ENCODE measurements around the gene GDF15. TPM values are rescaled to one million over a fixed set of nuclear protein-coding genes. Genes with fewer than 3 reads are reported as not detected.
A peak's percentile ranks its signal among the peaks of the same experiment; 100 is the strongest.

The GDF15 gene
- total RNA-seq, 3 donors from 2014 or later, result 2.7 to 60.3 (median 9.2) TPM

GRCh38 chr19:18340990-18341868 is 44.7 kb upstream of the GDF15 start:
- Histone ChIP-seq H3K4me3 (peak overlapping the region; percentile 77 to 93 (median 91)), H3K9me3 (no peaks in the 10 kb centered on the region), H3K4me1 (no peaks in the 10 kb centered on the region), H3K27ac (peak overlapping the region; percentile 90 to 94), H3K27me3 (no peaks in the 10 kb centered on the region), H3K36me3 (no peaks in the 10 kb centered on the region)
- TF ChIP-seq POLR2AphosphoS5 (IDR thresholded peaks at IDR 0.05), result no peak
- TF ChIP-seq POLR2A (IDR thresholded peaks at IDR 0.05), result no peak
- no peak for TF ChIP-seq CTCF (IDR thresholded peaks at IDR 0.05)
- intact Hi-C loops (cut with DNase I; ENCODE audit: low total_unique reads), result loop anchor here (1.0 kb wide), 1 partner anchor 41 kb away; no protein-coding TSS in a partner anchor
- peak; percentile 41 to 57 for DNase-seq (ENCODE audit: low spot score in 2 of 2)

GRCh38 chr19:18342090-18342632 is 43.8 kb upstream of the GDF15 start:
- Histone ChIP-seq H3K9me3 (no peaks in the 10 kb centered on the region), H3K4me3 (no peak overlapping the region), H3K4me1 (no peaks in the 10 kb centered on the region), H3K27ac (no peak overlapping the region), H3K27me3 (no peaks in the 10 kb centered on the region), H3K36me3 (no peaks in the 10 kb centered on the region)
- no peak for DNase-seq (ENCODE audit: low spot score in 2 of 2)
- intact Hi-C loops (cut with DNase I; ENCODE audit: low total_unique reads), result no loop called here
- TF ChIP-seq CTCF (IDR thresholded peaks at IDR 0.05) (no peak), POLR2A (IDR thresholded peaks at IDR 0.05) (no peak), POLR2AphosphoS5 (IDR thresholded peaks at IDR 0.05) (no peak)

- no peak overlapping the region for H3K27ac ChIP-seq
- no peaks in the 10 kb centered on the region for H3K27me3 ChIP-seq
- no peaks in the 10 kb centered on the region for H3K36me3 ChIP-seq
- no peak overlapping the region for H3K4me3 ChIP-seq
- no peak for TF ChIP-seq CTCF (IDR thresholded peaks at IDR 0.05)
- TF ChIP-seq POLR2AphosphoS5 (IDR thresholded peaks at IDR 0.05), result no peak
- no peak for TF ChIP-seq POLR2A (IDR thresholded peaks at IDR 0.05)
- DNase-seq (ENCODE audit: low spot score in 2 of 2), result no peak
- H3K9me3 ChIP-seq, result no peaks in the 10 kb centered on the region
- intact Hi-C loops (cut with DNase I; ENCODE audit: low total_unique reads), result no loop called here
- H3K4me1 ChIP-seq, result no peaks in the 10 kb centered on the region
Measured at GRCh38 chr19:18344582-18344950, 41.4 kb upstream of the GDF15 start.

- Histone ChIP-seq H3K4me1 (no peaks in the 10 kb centered on the region), H3K36me3 (no peaks in the 10 kb centered on the region), H3K9me3 (no peaks in the 10 kb centered on the region), H3K4me3 (no peak overlapping the region), H3K27me3 (no peaks in the 10 kb centered on the region), H3K27ac (no peak overlapping the region)
- TF ChIP-seq CTCF (IDR thresholded peaks at IDR 0.05) (no peak), POLR2A (IDR thresholded peaks at IDR 0.05) (no peak), POLR2AphosphoS5 (IDR thresholded peaks at IDR 0.05) (no peak)
- no peak for DNase-seq (ENCODE audit: low spot score in 2 of 2)
- intact Hi-C loops (cut with DNase I; ENCODE audit: low total_unique reads), result no loop called here
Measured at GRCh38 chr19:18345296-18345695, 40.7 kb upstream of the GDF15 start.

GRCh38 chr19:18346091-18346490 is 39.9 kb upstream of the GDF15 start:
- H3K36me3 ChIP-seq, result no peaks in the 10 kb centered on the region
- DNase-seq (ENCODE audit: low spot score in 2 of 2), result peak in 1 of 2 donors; percentile 53
- no peaks in the 10 kb centered on the region for H3K27me3 ChIP-seq
- intact Hi-C loops (cut with DNase I; ENCODE audit: low total_unique reads), result loop anchor here (2.0 kb wide), 1 partner anchor 65 kb away; no protein-coding TSS in a partner anchor
- TF ChIP-seq POLR2A (IDR thresholded peaks at IDR 0.05) (no peak), CTCF (IDR thresholded peaks at IDR 0.05) (peak in 1 of 3 donors; percentile 26)
- H3K9me3 ChIP-seq, result no peaks in the 10 kb centered on the region
- no peak overlapping the region for H3K4me3 ChIP-seq
- H3K27ac ChIP-seq, result no peak overlapping the region
- H3K4me1 ChIP-seq, result no peaks in the 10 kb centered on the region
